CD4-positive, alpha-beta T cell treated with Interleukin-21 for 1 hour (primary cell): Measurements from ENCODE around the gene ANKRD16.
"Not testable (repeated sequence)": the region's sequence is repeated elsewhere in the genome, so short reads cannot be mapped to it uniquely, and the experiment has no call there.

Experiments used
- DNase-seq: peaks from one replicate; pipeline ENCODE4 v3.0.0-alpha.2; 2020

The ANKRD16 gene

DNA sequence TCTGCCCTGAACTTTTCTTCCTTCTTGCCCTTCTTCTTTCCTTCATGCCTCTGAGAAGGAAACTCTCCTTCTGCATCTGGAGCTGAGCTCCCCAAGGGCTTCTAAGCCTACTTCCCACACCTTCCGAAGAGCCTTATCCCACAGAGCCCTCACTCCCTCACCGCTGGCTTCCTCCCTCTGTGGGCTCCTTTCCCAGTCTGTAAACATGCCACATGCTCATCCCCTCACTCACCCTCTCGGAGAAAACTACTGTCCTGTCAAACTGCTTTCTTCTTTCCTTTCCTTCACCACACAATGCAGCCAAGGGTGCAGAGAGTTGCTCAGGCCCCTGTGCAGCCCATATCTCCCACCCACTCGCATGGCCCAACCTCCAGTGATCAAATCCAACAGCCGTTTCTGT, 18.1 kb downstream of the ANKRD16 start:
- DNase-seq, result no peak

DNA sequence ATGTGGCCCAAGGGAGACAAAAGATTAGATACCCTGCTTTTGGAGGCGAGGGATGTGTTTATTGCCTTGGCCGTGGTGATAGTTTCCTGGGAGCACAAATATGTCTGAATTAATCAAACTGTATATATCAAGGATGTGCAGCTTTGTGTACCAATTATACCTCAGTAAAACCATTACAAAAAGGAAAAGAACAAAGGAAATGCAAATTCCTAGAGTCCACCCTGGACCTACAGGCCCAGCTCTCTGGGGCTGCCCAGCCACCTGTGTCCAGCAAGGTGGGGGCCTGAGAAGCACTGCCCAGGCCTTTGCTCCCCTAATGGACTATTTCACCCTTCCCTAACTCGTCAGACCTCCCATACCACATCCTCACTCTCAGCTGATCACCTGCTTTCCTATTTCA, 20.5 kb downstream of the ANKRD16 start:
- no peak for DNase-seq

DNA sequence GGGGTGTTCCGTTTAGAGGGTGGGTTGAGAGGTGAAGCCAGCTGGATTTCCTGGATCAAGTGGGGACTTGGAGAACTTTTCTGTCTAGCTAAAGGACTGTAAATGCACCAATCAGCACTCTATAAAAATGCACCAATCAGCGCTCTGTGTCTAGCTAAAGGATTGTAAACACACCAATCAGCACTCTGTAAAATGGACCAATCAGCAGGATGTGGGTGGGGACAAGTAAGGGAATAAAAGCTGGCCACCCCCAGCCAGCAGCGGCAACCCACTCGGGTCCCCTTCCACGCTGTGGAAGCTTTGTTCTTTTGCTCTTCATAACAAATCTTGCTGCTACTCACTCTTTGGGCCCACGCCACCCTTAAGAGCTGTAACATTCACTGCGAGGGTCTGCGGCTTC, 21.3 kb downstream of the ANKRD16 start:
- not testable (repeated sequence) for DNase-seq

DNA sequence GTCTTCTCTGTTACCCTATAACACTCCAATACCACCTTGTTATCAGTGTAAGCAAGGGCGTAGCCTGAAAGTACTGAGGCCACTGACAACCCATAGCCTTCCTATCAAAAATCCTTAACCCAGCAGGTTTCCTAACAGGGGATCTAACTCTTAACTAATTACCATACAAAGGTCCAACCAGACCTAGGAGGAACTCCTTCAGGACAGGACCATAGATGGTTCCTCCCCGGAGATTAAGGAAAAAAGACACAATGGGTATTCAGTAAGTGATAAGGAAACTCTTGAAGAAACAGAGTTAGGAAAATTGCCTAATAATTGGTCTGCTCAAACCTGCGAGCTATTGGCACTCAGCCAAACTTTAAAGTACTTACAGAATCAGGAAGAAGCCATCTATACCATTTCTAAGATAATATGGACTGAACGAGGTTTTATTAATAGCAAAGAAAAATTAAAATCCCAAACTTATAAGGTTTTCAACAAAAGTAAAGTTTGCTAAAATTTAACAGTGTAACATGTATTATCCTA, 22.5 kb downstream of the ANKRD16 start:
- DNase-seq, result not testable (repeated sequence)

DNA sequence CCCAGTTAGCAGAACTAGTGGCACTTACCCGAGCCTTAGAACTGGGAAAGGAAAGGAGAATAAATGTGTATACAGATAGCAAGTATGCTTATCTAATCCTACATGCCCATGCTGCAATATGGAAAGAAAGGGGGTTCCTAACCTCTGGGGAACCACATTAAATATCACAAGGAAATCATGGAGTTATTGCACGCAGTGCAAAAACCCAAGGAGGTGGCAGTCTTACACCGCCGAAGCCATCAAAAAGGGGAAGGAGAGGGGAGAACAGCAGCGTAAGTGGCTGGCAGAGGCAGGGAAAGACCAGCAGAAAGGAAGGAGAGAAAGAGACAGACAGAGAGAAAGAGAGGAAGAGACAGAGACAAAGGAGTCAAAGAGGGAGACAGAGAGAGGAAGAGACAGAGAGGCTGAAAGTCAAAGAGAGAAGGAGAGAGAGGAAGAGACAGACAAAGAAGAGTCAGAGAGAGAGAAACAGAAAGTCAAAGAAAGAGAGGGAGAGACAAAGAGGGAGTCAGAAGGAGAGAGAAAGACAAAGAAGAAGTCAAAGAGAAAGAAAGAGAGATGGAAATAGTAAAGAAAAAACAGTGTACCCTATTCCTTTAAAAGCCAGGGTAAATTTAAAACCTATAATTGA, 23.1 kb downstream of the ANKRD16 start:
- DNase-seq, result not testable (repeated sequence)

DNA sequence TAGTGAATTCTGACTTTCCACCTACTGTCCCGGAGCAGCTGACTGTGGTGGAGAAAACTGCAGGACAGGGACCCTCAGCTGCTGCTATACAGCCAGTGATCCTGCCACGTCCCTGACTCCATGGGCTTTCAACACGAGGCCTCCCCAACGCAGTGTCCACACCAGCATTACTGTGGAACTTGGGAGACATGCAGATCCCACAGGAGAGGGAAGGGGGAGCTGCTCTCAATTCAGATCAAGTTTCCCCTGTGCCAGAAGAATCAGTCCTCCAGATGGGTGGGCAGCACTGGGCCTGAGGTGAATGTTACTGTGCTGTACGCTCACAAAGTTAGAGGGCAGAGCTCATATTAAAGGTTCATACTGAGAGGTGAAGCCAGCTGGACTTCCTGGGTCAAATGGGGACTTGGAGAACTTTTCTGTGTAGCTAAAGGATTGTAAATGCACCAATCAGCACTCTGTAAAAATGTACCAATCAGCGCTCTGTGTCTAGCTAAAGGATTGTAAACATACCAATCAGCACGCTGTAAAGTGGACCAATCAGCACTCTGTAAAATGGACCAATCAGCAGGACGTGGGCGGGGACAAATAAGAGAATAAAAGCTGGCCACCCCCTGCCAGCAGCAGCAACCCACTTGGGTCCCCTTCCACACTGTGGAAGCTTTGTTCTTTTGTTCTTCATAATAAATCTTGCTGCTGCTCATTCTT, 26.6 kb downstream of the ANKRD16 start:
- not testable (repeated sequence) for DNase-seq

- DNase-seq, result no peak
Measured at GRCh38 chr10:5862360-5862961, 27.2 kb downstream of the ANKRD16 start.

GRCh38 chr10:5860066-5860465, 29.6 kb downstream of the ANKRD16 start:
- no peak for DNase-seq

- no peak for DNase-seq
Measured at GRCh38 chr10:5858811-5859210, 30.9 kb downstream of the ANKRD16 start.

GRCh38 chr10:5856701-5857004, 33.0 kb downstream of the ANKRD16 start:
- no peak for DNase-seq

DNA sequence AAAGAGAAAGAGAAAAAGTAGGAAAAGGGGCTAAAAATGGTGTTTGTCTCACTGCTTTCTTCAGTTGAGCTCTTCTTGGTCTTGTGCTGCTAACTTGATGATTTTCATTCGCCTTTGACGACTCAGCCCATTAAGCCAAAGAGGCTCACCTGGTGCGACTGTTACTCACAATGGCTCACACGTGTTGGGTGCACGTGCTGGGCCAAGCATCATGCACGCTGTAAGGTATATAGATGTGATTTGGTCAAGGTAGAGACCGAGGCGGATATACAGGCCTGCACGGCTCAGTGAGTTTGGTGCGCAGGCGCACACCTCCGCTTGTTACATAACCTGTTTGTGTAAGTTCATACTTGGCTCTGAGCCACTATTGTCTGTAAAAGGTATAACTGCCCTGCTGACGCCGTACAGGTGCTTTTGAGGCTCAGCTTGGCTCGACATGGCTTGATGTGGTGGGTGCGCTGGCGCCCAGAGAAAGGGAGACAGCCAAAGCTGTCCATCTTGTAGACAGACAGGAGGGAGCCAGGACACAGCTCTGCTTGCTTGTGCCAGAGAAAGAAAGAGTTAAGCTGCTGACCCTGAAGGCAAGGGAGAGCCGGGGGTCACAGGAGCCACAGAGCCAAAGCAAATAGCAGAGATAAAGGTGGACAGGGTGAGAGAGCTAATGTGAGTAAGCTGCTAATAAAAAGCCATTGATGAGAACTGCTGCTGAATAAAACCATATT, 33.6 kb downstream of the ANKRD16 start:
- no peak for DNase-seq

DNA sequence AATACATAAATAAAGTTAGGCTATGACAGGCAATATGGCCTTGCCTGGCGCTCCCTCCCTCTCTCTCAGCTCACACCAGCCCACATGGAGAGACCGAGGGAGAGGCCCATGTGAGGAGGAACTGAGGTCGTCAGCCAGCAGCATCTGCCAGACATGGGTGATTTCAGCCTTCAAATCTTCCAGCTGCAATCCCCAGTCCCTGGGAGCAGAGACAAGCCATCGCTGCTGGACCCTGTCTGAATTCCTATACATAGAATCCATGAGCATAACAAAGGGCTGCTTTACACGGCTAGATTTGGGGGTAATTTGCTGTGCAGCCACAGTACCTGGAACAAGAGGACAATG, 35.6 kb downstream of the ANKRD16 start:
- DNase-seq, result no peak

GRCh38 chr10:5846667-5847066, 43.0 kb downstream of the ANKRD16 start:
- not testable (repeated sequence) for DNase-seq

GRCh38 chr10:5844345-5845055, 45.2 kb downstream of the ANKRD16 start:
- no peak for DNase-seq

GRCh38 chr10:5843686-5844344, 45.9 kb downstream of the ANKRD16 start:
- no peak for DNase-seq

DNA sequence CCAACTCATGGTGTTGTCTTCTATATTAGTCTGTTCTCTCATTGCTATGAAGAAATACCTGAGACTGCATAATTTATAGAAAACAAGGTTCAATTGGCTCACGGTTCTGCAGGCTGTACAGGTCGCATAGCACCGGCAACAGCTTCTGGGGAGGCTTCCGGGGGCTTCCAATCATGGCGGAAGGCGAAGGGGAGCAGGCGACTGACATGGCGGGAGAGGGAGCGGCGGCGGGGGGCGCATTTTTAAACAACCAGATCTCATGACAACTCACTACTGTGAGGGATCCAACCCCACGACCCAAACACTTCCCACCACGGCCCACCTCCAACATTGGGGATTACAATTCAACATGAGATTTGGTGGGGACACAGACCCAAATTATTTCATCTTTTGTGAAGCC, 47.7 kb downstream of the ANKRD16 start:
- no peak for DNase-seq

DNA sequence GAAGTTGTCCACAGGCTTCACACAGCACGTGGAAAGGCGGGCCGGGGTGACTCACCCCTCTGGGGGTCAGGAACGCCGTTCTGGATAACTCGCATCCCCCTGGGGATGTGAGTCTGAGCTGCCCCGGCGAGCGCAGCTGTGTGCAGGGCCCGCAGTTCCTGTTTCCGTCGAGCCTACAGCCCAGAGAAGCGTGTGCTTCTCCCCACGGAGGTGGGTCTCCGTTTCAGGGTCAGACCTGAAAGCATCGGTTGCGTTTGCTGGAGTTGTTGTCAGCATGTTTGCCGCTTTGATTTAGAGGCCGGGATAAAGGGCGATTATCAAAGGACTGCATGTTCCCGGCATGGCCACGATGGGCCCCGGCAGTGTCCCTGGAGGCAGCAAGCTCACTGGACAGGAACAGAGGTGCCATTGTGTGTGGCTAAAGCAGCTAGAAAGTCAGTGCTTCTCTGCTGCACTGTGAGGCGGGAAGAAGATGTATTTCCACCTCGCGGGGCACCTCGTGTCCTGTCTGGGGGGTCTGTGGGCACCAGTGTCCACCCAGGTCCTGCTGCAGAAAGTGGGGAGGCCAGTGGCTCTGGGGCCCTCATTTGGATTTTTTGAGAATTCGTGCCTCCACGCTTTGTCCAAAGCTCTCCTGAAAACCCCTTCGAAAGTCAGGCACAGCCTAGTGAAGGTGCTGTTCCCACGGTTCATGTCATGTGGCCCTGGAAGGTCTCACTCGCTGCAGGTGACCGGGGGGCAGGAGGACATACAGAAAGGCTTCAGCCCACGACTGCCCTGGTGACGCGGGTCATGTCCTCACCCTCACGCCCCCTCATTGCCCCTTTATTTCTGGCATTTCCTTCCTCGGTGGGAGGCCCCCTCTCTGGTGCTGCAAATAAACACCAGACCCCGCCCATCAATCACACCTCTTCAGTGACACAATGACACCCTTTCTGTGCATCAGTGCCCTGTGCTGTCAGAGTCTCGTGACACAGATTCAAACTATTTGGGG, 49.1 kb downstream of the ANKRD16 start:
- DNase-seq, result no peak

DNA sequence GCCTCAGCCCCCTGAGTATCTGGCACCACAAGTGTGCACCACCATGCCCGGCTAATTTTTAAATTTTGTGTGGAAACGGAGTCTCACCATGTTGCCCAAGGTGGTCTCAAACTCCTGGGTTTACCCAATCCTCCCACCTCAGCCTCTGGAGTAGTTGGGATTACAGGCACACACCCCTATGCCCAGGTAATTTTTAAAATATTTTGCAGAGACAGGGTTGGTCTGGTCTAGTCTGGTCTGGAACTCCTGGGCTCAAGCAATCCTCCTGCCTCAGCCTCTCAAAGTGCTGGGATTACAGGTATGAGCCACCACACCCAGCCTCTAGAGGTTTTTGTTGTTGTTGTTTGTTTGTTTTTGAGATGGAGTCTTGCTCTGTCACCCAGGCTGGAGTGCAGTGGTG, 53.5 kb downstream of the ANKRD16 start:
- not testable (repeated sequence) for DNase-seq

DNA sequence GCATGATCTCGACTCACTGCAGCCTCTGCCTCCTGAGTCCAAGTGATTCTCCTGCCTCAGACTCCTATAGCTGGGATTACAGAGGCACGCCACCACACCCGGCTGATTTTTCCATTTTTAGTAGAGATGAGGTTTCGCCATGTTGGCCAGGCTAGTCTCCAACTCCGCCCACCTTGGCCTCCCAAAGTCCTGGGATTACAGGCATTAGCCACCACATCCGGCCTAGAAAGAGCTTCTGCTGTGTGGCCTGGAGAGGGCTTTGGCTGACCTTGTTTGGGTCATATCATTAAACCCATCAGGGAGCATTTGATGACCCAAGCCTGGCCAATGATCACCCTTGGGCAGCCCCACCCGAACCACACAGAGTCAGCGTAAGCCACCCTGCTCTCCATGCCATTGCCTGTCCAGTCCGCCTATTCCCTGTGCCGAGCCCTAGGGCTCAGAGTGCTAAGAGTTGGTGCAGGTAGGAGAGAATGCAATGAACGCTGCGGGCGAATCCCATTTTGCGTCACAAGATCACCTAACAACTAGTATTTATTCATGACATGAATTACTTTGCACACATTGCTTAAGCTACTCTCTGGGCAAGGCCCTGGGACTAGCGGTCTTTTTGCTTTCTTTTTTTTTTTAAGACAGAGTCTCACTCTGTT, 54.1 kb downstream of the ANKRD16 start:
- no peak for DNase-seq

GRCh38 chr10:5833814-5834213, 55.9 kb downstream of the ANKRD16 start:
- DNase-seq, result no peak

DNA sequence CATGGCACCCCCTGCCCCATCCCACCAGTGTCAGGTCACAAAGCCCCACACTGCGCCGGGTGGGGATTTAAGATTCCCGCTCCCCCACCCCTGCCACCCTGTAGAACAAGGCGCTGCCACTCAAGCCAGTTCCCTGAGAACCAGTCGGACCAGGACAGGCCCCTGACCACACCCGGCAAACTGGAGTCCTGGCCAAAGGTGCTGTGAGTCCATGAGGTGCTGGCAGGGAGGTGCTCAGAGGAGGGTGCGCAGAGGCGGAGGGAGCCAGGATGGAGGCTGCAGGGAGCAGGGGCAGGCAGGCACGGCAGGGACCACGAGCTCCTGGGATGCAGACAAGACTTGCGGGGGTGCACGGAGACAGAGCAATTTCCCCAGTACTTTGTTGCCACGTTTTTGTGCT, 56.7 kb downstream of the ANKRD16 start:
- DNase-seq, result no peak
